ENCODE measurements around the gene C7orf25.

DNA sequence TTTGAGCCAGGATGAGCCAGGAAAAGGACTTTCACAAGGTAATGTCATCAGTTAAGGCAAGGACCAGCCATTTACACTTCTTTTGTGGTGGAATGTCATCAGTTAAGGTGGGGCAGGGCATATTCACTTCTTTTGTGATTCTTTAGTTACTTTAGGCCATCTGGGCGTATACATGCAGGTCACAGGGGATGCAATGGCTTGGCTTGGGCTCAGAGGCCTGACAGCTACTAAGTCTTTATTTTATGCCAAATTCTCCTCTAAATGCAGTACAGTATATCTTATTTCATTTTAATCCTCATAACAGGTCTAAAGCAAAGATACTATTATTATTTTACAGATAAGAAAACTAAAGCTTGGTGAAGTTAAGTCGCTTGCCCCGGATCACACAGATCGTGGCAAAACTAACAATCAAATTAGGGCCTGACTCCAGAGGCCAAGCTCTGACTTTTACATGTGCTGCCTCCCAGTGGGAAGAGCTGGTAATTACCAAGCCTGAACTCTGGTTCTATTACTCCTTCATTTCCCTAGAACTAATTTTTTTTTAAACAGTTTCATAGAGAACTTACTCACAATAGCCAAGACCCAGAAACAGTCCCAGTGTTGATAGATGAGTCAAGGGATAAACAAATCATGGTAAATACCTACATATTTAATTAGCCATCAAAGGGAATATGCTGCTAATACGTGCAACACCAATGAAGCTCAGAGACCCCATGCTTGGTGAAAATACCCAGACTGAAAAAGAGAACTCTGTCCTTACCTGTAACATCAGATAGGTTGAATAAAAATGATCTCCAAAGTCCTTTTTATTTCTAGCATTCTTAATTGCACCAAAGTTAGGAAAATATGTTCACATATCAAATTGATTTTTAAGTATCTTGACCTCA, 35.4 kb downstream of the C7orf25 start:
- TF ChIP-seq EP300 (IDR thresholded peaks at IDR 0.05) = no peak
- TF ChIP-seq, protein P1, sequence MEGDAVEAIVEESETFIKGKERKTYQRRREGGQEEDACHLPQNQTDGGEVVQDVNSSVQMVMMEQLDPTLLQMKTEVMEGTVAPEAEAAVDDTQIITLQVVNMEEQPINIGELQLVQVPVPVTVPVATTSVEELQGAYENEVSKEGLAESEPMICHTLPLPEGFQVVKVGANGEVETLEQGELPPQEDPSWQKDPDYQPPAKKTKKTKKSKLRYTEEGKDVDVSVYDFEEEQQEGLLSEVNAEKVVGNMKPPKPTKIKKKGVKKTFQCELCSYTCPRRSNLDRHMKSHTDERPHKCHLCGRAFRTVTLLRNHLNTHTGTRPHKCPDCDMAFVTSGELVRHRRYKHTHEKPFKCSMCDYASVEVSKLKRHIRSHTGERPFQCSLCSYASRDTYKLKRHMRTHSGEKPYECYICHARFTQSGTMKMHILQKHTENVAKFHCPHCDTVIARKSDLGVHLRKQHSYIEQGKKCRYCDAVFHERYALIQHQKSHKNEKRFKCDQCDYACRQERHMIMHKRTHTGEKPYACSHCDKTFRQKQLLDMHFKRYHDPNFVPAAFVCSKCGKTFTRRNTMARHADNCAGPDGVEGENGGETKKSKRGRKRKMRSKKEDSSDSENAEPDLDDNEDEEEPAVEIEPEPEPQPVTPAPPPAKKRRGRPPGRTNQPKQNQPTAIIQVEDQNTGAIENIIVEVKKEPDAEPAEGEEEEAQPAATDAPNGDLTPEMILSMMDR (IDR thresholded peaks at IDR 0.05) = peak in 5 of 7 experiments; percentile 60 to 81 (median 72)
- TF ChIP-seq POLR2A (IDR thresholded peaks at IDR 0.05) = no peak
